DMS79 treated with DMSO at 0.1 percent for 48 hours (cell line): ENCODE results near the gene PIK3R3.

ENCODE experiments used
- DNase-seq: peaks from one replicate; lab custom pipeline; 2025; lab: John Stamatoyannopoulos, UW

PIK3R3 gene

DNA sequence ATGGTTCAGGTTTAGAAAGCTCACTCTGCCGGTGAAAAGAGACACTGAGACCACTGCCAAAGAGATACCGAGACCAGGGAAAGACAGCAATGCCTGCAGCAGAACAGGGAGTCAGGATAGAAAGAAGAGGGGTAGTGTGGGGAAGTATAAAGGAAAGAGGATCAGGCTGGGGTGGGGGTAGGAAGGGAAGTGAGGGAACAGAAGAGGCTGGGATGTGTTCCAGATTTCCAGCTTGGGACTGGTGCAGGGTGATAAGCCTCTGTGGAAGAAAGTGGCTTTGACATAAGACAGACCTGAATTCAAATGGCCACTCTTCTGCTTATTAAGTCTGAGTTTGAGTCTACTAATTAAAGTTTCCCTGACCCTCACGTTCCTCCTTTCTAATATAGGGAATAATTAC, 105.9 kb downstream of the PIK3R3 start:
- no peak for DNase-seq

DNA sequence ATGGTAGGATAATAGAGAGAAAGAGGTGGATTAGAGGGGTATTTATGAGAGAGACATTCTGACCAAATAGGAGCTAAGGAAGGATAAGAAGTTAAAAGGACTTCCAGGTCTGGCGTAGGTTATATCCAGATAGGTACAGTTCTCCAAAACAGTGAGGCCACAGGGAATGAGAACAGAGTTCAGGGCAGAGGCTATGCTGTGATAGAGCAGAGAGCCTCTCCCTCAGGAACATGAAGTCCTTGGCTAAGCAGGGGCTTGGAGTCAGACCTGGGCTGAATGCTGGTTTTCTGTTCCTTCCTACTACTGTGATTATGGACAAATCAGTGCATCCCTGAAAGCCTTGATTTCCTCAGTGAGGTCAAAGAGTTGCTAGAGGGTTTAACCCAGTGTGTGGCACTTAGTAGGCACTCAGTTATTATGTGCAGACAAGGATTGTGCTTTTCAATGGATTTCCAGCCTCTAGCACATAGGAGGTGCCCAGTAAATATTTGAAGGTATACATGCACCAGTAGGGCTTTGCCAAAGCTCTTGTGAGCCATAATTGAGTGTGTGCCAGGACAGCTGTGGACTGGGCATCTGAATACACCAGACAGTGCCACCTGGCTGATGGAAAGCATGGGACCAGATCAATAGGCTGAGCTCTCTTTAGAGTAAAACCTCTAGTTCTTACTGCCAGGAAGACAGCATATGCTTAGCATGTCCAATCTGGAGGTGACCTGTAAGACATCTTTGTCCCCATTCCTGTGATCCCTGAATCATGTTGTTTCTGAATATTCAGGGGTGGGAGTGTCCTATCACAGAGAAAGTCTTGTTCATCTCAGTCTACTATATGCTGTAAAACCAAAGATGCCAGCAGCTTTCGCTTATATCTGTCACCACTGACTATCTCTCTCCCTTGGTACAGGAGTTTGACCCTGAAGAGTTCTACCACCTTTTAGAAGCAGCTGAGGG, 111.1 kb downstream of the PIK3R3 start:
- DNase-seq: no peak

DNA sequence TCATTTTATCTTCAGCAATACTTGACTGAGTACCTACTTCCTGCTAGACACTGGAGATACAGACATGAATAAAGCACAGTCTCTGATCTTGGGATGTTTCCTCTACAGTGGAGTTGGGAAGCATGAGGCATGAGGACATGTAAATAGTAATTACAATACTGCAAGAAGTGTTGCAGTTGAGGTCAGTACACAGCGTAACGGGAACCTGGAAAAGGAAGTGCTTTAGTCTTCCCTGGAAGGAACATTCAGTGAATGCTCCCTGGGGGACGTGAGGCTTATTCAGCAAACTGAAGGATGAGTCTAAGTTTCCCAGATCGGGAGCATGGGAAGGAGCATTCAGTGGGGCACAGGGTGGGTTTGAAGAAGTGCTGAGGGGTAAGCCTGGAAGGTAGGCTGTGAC, 112.4 kb downstream of the PIK3R3 start:
- no peak for DNase-seq

DNA sequence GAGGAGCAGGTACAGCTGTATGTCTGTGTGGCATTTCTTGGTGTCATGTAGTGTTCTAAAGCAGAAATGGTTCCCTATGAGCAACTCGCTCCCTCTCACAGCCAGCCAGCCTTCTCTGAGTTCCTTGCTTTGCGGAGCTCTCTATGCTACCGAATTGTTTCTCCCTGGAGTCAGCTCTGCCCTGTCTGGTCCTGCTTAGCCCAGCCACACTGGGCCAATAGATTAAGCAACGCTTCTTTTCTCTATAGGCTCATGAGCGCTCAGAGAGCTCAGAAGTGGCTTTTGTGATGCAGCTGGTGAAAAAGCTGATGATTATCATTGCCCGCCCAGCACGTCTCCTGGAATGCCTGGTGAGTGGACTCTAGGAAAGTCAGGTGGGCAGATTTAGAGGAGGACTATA, 113.1 kb downstream of the PIK3R3 start:
- DNase-seq: no peak

DNA sequence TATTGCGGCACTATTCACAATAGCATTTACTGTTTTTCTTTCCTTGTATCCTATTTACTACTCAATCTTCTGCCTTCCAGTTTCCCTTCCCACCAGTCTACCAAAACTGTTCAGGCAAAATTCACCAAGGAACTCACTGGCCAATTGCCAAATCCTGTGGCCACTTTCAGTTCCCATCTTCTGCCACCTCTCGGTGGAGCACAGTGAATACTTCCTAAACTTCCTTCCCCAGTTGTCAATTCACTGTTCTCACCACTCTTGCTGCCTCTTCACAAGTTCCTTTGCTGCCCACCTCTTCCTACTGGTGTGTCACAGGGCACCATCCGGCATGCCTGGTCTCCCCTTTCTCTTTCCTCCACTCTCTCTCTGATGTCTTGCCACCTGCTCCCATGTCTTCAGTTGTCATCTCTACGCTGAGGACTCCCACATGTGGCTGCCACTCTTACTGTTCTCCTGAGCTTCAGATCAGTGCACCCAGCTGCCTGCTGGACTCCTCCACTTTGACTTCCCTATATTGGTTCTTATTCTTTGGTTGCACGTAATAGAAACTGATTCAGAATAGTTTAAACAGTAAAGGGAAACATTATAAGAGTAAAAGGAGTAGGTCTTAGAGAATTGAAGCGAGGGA, 114.4 kb downstream of the PIK3R3 start:
- DNase-seq: no peak

DNA sequence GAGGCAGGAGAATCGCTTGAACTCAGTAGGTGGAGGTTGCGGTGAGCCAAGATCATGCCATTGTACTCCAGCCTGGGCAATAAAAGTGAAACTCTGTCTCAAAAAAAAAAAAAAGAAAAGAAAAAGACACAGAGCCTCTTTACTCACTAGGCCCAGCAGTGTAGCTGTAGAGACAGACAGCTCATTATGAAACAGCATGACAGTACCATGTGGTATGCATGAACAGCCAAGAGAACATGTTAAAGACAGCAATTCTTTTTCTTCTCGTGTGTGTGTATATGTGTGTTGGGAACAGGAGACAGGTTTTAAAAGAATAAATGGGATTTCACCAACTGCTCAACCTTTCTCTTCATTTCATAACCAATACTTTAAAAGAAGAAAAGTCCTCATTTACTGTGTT, 118.8 kb downstream of the PIK3R3 start:
- DNase-seq: no peak

DNA sequence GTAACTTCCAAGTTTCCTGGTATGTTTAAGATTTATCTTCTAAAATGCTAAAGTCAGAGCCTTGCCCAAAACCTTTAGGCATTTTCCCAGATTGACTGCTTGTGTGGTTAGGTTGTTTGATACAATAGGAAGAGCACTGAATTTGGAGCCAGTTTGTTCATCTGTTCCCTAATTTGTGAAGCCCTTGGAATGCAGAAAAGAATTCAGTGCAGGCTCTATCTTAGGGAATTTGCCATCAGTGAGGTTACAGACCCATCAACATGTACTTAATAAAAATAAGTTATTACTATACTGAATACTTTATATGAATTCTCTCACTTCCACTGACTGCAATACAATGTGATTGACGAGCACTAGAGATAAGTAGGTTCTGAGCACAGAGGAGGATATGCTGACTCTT, 120.2 kb downstream of the PIK3R3 start:
- no peak for DNase-seq

DNA sequence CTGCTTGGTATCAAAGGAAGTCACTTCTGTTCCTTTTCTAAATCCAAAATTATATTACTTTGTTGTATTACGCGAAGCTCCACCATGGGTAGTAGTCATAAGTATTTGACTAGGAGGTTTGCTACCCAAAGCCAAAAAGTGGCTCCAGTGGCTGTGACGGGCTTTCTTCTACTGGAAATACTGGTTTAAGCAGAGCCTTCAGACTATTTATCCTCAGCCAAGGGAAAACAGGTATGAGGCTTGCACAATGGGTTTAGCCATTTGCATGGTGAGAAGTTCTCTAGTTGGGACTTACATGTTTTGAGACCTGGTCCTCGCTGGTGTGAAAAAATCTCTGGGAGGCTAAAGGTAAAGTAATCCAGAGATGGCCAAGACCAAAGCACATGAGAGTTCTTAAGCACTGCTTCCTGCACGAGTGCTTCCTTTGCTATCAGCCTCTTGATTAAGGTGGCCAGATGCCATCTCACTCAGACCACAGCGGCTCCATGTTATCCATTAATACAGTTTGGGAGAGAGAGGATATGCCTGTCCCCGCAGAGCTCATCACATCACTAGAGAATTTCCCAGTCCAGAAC, 121.2 kb downstream of the PIK3R3 start:
- no peak for DNase-seq

DNA sequence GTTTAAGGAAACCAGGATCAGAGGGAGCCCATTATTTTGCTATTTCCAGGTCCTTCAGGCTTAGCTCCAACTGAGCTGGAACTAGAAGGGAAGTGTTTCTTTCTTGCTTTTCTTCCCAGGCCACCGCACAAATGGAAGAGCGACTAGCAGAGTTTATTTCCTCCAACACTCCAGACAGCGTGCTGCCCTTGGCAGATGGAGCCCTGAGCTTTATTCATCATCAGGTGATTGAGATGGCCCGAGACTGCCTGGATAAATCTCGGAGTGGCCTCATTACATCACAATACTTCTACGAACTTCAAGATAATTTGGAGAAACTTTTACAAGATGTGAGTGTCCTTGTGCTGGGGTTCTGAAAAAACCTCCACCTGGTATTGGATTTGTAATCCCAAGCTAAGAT, 121.8 kb downstream of the PIK3R3 start:
- no peak for DNase-seq

DNA sequence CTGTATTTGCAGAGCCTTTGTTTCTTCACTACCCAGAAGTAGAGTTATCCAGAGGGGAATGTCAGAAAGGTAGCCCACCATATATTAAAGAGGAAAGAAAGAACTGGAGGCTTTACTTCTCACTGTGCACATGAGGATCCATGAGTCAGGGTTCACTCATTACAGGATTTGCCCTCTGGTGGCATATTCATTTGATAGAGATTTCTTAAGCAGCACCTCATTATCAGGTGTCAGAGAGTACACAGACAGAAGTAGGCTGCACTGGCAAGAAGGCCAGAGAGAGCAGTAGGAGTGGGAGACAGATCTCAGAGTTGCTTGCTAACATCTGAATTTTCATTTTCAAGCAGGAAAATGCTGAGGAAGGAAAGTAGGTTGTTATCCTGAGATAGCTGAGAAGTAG, 123.8 kb downstream of the PIK3R3 start:
- no peak for DNase-seq

DNA sequence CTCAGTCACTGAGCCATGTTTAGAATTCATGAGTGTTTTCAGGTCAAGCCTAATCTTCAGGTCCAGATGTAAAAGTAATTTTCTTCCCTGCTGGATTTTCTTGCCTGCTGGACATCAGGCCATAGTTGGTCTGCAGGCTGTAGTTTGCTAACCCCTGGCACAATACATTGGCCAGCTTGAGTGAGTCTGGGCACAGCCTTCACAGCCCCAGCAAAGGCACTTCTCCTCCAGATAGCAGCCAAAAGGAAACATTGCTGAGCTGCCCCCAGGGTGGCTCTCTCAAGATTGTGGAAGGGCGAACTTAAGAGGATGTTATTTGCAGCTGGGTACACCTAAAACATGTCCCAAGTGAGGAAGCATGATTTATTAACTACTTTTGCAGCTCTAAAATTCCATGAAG, 126.8 kb downstream of the PIK3R3 start:
- DNase-seq: no peak

DNA sequence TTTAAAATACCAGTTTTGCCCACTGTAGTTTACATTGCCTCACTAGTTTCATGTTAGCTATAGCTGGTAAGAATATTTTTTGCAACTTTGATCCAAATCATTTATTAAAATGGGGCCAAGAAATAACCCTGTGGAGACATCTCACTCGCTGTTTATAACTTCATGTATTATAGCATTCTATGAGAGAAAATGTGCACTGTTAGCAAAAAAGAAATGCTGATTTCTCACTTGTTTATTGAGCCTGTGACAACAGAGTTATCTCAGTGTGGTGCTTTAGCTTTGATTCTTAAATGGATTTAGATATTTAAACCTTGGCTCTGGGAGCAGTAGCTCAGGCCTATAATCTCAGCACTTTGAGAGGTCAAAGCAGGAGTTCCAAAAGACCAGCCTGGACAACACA, 127.9 kb downstream of the PIK3R3 start:
- no peak for DNase-seq

DNA sequence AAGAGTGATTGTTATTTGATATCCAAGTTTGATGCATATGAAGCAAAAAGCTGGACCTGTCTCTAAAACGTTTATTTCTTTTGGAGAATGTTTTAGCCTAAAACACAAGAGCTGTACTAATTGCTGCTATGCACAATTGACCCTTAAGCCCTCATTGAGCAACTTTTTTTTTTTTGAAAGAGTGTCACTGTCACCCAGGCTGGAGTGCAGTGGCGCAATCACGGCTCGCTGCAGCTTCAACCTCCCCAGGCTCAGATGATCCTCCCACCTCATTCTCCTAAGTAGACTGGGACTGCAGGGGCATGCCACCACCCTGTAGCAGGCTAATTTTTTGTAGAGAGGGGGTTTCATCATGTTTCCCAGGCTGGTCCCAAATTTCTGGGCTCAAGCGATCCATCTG, 129.1 kb downstream of the PIK3R3 start:
- no peak for DNase-seq

DNA sequence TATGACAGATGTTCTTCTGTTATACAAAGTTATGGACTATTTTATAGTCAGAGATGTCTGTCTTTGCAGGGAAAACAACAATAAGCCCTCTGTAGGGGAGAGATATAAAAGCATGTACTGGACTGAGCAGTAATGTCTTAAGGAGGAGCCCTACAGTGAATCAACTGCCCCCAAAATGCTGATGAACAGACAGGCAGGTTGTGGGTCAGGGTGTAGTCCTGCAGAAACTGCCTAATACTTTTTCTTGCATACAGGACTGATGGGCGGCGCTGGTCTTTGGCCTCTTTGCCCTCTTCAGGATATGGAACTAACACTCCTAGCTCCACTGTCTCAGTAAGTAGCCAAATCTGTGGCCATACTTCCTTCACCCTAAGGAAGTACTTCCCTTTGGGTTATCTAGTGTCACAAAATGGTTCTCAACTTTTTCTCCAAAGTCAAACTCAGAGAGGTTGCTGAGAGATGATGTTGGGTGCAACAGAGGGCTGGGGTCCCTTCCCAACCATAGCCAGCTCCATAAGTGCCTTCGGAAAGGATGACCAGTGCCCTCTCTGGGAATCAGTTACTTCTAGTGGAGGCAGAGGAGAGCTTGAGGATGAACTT, 129.8 kb downstream of the PIK3R3 start:
- DNase-seq: no peak

DNA sequence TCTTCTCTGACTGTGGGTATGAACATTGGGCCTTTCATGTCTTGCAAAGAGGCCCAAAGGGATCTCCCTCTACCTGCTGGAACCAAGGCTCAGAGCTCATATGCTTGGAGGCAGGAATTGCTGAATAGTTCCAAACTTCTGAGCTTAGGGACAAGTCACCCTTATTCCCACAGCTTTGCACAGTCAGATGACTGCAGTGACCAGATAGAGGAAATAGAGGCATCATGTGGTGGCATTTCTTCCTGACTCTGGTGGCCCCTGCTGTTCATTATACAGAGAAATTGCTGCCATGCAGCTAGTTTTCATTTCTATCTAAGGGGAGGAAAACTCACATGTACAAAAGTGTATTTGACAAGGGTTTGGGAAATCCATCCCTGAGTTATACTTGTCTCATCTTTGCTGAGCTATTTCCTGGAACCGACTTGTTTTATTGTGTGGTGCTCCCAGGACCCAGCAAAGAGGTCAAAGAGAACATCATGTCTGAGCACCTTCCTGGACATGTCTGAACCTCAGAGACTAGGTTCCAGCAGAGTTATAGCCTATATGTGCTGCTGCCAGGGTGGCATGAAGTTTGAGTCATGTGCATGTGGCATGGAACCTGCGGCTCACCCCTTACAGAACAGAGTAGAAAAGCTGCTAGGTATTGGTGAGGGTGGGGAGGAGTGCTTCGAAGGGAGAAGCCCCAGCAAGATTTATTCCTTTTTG, 131.2 kb downstream of the PIK3R3 start:
- DNase-seq: no peak

DNA sequence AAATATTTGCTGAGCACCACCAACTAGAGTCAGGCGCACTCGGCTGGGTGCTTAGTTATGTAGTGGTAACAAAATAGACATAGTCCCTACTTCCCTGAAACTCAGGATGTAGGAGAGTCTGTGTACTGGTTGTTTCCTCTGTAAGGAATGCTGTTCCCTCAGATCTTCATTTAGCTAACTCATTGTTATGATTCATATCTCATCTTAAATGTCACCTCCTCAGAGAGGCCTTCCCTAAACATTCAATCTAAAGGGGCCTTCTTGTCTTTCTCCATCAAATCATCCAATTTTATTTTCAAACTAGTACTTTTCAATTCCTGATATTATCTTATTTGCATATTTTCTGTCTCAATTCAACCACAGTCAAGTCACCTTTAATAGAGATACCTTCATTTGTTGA, 132.9 kb downstream of the PIK3R3 start:
- no peak for DNase-seq

DNA sequence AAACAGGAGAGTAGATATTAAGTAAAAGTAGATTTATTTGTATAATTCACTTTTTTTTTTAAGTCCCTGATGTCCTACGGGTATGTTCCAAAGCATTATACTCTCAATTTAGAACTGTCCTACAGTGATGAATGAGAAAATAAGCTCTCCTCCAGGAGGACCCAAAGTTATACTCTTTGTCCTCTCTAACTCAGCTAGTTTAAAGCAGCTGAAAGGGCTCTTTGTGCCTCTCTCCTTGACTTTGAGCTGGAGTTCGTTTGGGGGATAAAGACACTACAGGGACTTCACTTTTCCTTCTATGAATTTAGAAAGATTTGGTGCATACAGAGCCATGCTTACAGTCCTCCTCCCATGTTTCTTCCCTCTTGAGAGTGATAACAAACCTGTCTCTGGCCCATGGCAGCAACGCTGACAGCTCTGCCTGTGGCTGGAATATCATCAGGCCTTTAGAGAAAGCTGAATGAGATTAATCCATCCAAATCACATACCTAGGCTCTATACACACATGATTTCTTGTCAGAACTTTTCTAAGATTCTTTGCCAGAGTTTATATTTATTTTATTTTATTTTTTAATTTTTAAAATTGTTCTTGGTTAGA, 134.3 kb downstream of the PIK3R3 start:
- DNase-seq: no peak

DNA sequence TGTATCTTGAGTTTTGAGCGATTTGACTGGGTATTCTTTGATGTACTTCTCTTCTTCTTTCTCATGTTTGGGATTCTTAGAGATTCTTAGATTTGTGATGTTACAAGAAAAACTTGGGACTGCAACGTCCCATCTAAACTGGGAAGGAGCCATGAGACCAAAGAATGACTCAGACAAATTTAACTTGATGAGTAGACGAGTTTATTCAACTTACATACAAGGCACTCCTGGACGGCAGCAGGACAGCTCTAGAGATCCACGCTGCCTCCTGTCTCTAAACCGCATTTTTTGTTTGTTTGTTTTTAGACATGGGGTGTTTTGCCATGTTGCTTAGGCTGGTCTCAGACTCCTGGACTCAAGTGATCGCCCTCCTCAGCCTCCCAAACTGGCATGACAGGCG, 137.1 kb downstream of the PIK3R3 start:
- DNase-seq: no peak

DNA sequence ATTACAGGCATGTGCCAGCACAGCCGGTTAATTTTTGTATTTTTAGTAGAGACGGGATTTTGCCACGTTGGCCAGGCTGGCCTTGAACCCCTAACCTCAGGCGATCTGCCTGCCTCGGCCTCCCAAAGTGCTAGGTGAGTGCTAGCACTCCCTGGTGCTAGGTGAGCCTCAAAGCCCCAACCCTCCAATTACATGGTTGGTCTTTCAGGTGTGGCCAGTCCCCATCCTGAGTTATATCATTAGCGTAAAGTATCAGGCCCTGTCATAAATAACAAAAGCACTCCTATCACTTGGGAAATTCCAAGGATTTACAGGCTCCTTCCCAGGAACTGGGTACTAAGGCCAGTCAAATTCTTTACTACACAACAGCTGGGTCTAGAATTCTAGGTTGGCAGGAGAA, 138.0 kb downstream of the PIK3R3 start:
- no peak for DNase-seq
